EL (cell line): Measurements from ENCODE around the gene AR.

Experiments
- DNase-seq: peaks from one replicate; pipeline ENCODE4 v3.0.0-alpha.2; 2016

AR gene

DNA sequence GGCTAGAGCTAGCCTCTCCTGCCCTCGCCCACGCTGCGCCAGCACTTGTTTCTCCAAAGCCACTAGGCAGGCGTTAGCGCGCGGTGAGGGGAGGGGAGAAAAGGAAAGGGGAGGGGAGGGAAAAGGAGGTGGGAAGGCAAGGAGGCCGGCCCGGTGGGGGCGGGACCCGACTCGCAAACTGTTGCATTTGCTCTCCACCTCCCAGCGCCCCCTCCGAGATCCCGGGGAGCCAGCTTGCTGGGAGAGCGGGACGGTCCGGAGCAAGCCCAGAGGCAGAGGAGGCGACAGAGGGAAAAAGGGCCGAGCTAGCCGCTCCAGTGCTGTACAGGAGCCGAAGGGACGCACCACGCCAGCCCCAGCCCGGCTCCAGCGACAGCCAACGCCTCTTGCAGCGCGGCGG, at the start of gene AR:
TSS of gene AR (plus strand) at position 204 of the 400 bp plus-strand sequence. CDS start 1,126 bp downstream, outside the sequence.
- peak; percentile 72 for DNase-seq

DNA sequence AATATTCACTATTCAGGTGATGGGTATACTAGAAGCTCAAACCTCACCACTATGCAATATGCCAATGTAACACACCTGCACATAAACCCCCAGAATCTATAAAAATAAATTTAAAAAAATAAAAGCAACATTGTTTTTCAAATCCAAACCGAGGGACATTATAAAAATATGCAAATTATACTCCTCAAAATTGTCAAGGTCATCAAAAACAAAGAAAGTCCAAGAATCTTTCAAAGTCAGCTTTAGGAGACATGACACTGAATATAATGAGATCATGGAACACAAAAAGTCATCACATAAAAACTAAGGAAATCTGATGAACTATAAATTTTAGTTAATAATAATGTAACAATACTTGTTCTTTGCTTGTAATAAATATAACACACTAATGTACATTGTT, 43.2 kb upstream of the AR start:
- no peak for DNase-seq

DNA sequence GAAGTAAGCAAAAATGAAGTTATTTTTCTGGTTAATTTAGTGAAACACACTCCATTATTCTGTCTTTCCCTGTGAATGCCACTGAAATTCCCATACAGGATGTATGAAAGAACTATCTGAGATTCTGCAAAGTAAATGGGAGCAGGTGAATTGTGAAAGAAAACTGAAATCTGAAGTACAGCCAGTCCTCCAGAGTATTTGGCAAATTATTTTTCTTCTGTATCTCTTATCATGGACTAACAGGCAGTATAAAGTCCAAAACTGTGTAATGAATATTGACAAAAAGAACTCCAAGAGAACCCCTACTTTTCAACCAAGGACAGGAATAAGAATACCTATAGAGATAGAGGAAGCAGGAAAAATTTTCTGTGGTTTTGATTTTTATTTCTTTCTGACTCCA, 40.8 kb upstream of the AR start:
- DNase-seq: no peak

GRCh38 chrX:67503453-67503852, 40.4 kb upstream of the AR start:
- DNase-seq: no peak

GRCh38 chrX:67520671-67521070, 23.1 kb upstream of the AR start:
- no peak for DNase-seq

DNA sequence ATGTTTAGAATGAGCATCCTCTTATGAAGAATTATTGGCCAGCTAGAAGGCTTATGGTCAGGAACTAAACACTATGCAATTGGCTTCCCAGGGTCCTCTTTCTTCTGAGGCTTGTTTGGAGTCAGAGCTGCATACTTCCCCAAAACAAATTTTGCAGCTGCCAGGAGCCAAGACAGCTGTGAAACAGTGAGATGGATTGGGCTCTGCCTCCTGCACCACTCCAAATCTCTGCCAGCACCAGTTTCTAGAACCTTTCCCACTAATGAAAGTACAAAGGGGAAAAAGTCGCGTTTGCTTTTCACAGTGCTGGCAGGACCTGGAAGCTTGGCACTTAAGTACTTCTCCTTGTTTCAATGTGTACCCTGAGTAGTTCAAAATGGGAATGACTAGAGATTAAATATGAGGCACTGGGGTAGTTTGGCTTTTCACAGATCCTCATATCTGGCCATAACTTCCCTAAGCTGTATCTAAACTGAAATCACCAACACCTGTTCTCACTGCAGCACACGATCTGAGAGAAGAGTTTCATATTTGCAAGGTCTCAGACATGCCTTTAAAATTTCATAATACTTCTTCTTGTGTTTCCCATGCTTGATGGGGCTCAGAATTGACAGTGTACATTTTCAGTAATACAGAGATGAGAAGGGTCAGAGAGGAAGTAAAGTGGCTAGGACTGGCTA, 20.7 kb upstream of the AR start:
- DNase-seq: no peak

DNA sequence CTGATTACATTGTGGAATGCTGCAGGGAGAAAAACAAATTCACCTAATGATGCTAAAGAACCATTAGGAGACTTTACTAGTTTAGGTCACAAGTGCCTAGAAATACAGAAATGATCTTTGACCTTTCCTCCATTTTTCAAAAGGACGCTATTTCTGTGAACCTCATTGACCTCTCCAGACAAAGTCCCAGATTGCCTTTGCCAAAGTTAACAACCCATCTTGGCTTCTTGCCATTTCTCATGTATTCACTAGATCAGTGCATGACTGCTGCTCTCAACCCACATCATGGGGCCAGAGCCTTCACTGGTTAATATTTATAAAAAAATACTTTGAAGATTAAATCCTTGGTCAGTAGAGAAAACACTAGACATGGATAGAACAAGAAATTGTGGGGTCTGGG, 19.9 kb upstream of the AR start:
- no peak for DNase-seq

DNA sequence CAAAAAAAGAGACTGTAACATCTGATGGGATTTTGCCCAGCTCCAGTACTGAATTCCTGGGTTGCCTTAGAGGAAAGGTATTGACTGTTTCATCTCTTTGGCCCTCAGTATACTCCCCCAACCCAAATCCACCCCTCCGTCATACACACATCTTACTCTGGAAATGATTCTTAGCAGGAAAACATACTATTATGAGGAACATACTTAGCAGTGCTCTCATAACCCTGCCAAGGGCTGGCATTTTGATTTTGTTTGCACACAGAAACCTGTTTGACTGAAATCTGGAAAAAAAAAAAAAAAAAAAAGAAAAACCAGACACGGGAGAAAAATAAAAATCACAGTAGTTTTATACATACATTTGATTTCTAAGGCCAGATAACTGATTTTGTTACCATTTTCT, 19.4 kb upstream of the AR start:
- DNase-seq: no peak

- DNase-seq: no peak
These were observed 18.7 kb upstream of the AR start for GRCh38 chrX:67524950-67525691.

- DNase-seq: no peak
These were observed 7.3 kb upstream of the AR start for GRCh38 chrX:67536564-67536963.

GRCh38 chrX:67538383-67538782, 5.4 kb upstream of the AR start:
- DNase-seq: no peak

GRCh38 chrX:67544281-67545035, 637 bp downstream of the AR start:
- DNase-seq: peak; percentile 25

GRCh38 chrX:67545036-67545821, 1.4 kb downstream of the AR start:
- DNase-seq: peak; percentile 71

- peak; percentile 41 for DNase-seq
These were observed 2.2 kb downstream of the AR start for GRCh38 chrX:67545893-67546495.

GRCh38 chrX:67546496-67547423, 2.9 kb downstream of the AR start:
- DNase-seq: no peak

DNA sequence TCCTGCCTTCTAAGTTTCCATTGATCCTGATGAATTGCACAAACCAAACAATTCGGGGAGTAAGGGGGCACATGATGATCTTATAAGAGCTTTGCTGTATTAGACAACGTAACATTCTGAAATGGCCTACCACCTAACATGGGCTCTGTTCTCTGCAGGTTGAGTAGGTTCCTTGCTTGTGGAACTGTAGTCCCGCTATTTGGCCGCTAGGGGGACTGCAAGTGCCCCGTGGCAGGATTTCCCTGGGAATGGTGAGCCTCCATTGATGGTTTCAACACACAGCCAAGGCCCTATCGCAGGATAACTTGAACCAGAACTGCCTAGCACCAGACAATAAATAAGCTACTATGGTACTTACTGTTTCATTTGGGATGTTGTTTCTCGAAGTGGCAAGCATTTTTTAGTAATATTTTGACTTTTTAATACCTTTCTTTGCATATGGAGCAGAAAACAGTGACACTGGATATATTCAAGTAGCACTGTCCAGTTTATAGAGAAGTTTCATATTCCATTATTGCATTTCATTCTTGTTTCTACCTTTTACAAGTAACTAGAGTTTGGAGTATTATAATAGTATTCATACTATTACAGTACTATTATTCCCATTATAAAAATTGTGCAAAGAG, 11.9 kb downstream of the AR start:
- peak; percentile 48 for DNase-seq

DNA sequence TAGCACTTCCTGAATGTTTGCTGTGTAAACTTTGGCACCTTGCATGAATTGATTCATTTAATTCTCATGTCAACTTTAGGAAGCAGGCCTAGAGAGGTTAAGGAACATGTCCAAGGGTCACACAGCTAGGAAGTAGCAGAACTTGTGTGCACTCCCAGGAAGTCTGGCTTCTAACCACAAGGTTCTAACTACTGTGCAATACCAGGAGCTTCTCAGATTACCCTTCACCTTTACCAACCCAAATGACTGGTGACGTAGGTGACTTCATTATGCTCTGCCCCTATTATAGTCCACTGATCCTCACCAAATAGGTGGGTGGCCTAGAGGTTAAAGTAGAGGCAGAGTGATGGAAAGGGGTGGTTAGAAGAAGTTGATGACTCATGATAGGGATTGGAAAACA, 14.4 kb downstream of the AR start:
- no peak for DNase-seq

DNA sequence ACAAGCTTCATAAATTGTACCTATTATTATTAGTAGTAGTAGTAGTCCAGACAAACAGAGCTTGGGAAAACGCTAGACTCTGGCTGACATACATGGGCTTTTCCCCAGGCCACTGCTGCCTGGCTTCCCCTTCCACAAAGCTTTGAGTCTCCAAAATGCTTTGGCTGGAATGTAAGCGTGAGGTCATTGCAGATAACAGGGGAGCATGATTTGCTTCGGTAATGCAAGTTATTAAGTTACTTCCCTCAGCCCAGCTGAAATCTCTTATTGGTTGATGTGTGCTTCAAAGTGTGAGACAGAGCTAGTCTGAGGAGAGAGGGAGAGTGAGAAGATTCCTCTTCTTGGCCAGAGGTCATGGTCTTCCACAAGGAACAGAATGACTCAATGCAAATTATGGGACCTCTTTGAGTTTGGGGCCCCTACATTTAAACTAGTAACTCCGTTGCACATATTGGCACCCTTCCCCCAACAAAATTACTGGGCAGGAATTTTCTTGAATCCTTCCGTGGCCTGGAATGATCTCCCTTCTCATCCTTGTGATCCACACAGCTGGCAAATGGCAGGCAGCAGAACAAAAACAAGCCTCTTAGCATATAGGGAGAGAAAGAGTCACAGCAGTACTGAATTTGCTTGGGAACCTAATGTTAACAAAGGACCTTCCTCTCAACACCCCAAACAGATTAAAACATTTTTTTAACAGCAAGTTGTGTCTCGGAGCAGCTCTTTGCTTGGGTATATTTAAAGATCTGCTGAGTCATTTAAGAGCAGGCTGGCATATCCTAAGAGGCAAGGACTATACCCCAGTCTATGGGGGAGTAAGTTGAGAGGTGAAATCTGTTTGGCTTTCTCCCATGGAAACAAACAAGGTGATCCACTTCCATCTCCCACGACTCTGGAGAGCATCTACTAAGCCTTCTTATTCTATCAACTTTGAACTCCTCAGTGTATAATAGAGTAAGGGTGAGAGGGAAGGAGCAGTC, 19.9 kb downstream of the AR start:
- DNase-seq: no peak

DNA sequence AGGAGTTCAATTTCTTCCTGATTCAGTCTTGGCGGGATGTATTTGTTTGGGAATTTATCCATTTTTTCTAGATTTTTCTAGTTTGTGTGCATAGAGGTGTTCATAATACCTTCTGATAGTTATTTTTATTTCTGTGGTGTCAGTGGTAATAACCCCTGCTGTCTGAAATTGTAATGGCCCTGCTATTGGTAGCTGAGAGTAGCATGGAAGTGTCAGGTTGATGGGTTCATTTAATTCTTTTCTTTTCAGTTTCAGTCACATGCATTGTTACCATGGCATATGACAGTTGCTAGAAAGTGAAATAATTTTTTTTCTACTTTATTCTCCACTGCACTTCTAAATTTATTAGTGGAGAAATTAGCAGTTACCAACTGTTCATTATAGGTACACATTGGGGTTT, 20.7 kb downstream of the AR start:
- no peak for DNase-seq

GRCh38 chrX:67568769-67569168, 24.9 kb downstream of the AR start:
- DNase-seq: no peak
